Measurements from ENCODE around the gene EIF2A. TPM values are rescaled to one million over a fixed set of nuclear protein-coding genes. Genes with fewer than 3 reads are reported as not detected.
"Not testable (repeated sequence)": the region's sequence is repeated elsewhere in the genome, so short reads cannot be mapped to it uniquely, and the experiment has no call there.

EIF2A gene
- total RNA-seq, 2 experiments from 2014 or later = 130 to 137 TPM

DNA sequence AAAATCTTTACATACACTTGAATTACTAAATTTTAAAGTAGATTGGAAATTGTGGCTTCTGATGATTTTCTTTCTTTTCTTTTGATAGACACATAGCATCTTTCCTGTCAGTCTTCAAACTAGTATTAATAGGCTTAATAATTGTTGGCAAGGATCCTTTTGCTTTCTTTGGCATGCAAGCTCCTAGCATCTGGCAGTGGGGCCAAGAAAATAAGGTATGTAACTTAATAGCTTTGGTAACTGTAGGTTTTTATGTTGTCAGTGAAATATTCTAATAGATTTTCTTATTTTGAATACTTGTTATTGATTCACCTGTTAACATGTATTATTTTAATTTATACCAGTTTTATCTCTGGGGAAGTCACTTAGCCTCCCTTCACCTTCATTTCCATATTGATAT, 76.4 kb downstream of the EIF2A start:
- POLR2A ChIA-PET, CTCF ChIA-PET: not testable (repeated sequence)

DNA sequence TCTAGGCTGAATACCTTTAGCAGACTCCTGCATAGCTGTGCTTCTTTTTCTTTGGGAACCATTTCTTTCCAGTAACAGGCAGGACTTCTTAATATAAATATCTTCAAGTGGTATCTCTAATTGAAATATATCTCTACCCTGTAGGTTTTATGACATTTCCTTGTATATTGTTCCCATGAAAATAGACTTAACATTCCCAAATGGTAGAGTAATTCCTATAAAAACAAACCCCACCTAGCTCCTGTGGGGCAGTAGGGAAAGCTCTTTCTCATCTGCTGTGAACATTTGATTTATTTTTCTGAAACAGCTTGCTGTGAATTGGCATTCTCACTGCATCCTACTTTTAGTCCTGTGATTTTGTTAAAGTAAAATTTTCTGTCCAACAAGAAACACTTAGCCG, 77.4 kb downstream of the EIF2A start:
- POLR2A ChIA-PET = no interaction called here
- CTCF ChIA-PET = no interaction called here

DNA sequence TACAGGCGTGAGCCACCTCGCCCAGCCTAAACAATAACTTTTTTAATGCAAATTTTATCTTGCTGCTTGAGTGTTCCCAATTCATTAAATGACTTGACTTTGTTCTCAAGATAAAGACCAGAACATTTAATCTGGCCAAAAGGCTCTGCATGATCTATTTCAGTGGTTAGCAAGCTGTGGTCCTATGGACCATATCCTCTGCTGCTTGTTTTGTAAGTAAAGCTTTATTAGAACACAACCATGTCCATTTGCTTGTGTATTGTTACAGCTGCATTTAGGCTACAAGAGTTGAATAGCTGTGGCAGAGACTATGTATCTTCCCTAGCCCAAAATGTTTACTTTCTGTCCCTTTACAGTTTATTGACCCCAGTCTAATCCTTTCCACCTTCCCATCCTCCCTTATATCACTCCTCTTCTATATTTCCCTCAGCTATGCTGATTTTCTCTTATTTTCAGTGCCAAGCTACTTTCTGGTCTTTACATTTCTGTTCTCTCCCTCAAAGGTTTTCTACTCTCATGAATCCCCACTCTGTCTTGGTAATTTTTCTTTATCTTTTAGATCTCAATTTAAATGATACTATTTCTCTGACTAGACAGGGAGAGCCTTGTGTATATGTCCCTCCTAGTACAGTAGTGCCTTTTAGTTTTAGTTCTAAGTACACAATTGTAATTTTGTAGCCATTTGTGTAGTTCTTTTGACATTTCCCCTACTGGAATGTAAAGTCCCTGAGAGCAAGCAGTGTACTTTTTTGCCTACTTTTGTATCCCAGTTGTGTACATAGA, 79.8 kb downstream of the EIF2A start:
- CTCF ChIA-PET = no interaction called here

DNA sequence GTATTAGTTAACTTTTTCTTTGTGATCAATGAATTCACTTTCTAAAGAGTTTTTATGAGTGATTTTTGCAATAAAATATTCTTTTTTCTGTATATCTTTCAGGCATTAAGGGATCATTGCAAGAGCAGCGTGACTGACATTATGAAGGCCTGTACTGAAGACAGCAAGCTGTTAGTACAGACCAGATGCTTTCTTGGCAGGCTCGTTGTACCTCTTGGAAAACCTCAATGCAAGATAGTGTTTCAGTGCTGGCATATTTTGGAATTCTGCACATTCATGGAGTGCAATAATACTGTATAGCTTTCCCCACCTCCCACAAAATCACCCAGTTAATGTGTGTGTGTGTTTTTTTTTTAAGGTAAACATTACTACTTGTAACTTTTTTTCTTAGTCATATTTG, 81.0 kb downstream of the EIF2A start:
- ChIA-PET CTCF (no interaction called here), POLR2A (interaction anchor here (0.6 kb wide), 1 partner anchor 8 kb away, joined by 5 read pairs; no protein-coding TSS in a partner anchor)

More for the DNA sequence above, 79.8 kb downstream of the EIF2A start:
- POLR2A ChIA-PET = no interaction called here

DNA sequence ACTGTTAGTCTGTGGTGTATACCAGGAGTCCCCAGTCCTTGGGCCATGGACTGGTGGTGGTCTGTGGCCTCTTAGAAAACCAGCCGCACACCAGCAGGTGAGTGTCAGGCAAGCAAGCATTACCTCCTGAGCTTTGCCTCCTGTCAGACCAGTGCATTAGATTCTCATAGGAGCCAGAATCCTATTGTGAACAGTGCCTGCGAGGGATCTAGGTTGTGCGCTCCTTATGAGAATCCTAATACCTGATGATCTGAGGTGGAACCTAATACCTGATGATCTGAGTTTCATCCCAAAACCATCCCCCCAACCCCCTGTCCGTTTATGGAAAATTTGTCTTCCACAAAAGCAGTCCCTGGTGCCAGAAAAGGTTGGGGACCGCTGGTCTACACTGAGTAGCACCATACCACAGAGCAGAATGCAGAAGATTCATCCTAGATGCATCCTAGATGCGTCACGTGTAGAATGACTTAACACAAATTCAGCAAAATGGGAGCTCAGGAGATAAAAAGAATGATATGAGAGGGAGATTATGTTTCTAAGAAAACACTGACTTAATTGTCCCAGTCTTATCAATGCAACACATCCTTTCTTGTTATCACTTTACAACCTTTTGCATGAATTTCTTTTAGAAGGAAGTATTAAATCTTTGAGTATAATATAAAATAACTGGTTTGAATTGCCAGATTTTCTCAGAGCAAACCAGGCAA, 85.1 kb downstream of the EIF2A start:
- ChIA-PET POLR2A (no interaction called here), CTCF (no interaction called here)

DNA sequence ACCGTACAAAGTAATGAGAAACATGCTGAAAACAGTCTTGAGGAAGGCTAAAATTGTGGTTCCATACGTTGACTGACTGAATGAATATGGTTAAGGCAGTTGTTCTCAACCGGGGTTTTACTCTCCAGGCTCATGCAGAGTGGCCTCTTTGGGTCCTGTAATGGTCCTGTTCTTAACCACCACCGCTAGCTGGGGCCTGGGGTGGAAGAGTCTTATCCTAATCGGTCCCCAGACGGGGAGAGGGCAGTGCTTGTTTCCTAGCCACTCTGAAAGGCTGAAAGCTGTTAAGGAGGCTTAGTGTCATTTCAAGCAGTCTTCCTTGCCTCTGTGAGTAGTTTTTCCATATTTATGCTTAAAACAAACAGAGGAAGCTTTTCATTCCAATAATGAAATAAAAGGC, 88.5 kb downstream of the EIF2A start:
- ChIA-PET CTCF (no interaction called here), POLR2A (interaction anchor here (0.6 kb wide), 3 partner anchors 8 to 72 kb away, joined by 3 to 5 read pairs (median 5); no protein-coding TSS in a partner anchor)

DNA sequence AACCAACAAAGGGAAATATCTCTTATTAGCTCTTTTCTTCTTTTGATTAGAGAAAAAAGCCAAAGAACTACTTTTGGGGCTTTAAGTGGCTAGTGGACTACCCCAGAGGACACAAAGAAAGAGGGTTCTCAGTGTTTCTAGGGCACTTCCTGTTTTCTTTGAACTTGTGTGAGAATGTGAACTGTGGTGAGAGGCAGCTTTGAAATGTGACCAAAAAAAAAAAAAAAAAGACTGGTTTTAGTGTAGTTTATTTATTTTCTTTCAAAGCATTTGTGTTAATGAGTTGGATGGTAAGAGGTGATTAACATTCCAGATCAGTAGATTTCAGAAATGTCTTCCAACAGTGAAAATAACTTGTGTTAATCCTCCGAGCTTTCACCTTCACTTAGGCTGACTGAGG, 88.9 kb downstream of the EIF2A start:
- ChIA-PET CTCF (interaction anchor here (0.6 kb wide), 1 partner anchor 30 kb away, joined by 4 read pairs; no protein-coding TSS in a partner anchor), POLR2A (interaction anchor here (0.6 kb wide), 3 partner anchors 8 to 72 kb away, joined by 3 to 5 read pairs (median 5); no protein-coding TSS in a partner anchor)

Other genes with a start within 250 kb of the EIF2A start
- gene TSC22D2, start 138.5 kb upstream of the EIF2A start, total RNA-seq = 10 to 100 TPM; 17.8 to 19.2 TPM
- gene SERP1, start 291 bp upstream of the EIF2A start, total RNA-seq = 100 to 1,000 TPM; 129 to 133 TPM
- 100 to 1,000 TPM; 136 to 138 TPM for gene SELENOT, start 56.5 kb downstream of the EIF2A start, total RNA-seq
- gene ERICH6, start 157.1 kb downstream of the EIF2A start, total RNA-seq = not detected
- gene SIAH2, start 216.4 kb downstream of the EIF2A start, total RNA-seq = 100 to 1,000 TPM; 107 to 109 TPM

All from activated CD8-positive, alpha-beta memory T cell treated with anti-CD3 and anti-CD28 coated beads for 36 hours (primary cell).